CD4-positive, alpha-beta T cell treated with Interleukin-21 for 1 hour (primary cell): Measurements from ENCODE around the gene HOXD3.

Source experiments
- DNase-seq: peaks from one replicate; pipeline ENCODE4 v3.0.0-alpha.2; 2020

HOXD3 gene

DNA sequence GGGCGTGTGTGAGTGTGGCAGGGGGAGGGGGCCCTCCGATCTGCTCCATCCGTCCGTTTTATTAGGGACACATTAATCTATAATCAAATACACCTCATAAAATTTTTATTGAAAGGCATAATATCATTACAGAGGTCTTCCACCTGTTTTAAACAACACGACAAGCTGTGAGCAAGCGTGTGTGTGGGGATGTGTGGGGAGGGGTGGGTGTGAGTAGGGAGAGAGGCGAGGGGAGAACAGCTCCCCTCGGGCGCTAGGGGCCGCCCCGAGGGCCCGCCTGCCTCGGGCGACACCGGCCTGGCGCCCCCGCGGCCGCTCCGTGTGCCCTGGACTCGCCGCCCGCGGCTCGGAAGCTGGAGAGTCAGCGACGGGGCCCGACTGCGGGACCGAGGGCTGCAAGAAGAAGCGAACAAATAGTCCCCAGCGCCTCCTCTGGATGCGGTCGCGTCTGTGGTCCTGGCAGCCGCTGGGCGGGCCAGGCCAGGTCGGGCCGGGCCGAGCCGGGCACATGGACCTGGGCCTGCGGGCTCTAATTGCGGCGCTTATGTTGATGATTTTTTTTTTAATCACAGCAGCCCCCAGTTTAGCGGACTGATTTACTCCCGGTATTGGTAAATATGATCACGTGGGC lies 34.9 kb upstream of the HOXD3 start:
- DNase-seq: no peak

DNA sequence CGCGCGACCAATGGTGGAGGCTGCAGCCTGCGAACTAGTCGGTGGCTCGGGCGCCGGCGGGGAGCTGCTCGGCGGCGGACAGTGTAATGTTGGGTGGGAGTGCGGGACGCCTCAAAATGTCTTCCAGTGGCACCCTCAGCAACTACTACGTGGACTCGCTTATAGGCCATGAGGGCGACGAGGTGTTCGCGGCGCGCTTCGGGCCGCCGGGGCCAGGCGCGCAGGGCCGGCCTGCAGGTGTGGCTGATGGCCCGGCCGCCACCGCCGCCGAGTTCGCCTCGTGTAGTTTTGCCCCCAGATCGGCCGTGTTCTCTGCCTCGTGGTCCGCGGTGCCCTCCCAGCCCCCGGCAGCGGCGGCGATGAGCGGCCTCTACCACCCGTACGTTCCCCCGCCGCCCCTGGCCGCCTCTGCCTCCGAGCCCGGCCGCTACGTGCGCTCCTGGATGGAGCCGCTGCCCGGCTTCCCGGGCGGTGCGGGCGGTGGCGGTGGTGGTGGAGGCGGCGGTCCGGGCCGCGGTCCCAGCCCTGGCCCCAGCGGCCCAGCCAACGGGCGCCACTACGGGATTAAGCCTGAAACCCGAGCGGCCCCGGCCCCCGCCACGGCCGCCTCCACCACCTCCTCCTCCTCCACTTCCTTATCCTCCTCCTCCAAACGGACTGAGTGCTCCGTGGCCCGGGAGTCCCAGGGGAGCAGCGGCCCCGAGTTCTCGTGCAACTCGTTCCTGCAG lies 34.3 kb upstream of the HOXD3 start, which contains the start of gene HOXD9:
HOXD9 (plus strand) TSS at position 37 of the 728 bp plus-strand sequence; CDS start at position 87, 50 bp downstream.
- no peak for DNase-seq

DNA sequence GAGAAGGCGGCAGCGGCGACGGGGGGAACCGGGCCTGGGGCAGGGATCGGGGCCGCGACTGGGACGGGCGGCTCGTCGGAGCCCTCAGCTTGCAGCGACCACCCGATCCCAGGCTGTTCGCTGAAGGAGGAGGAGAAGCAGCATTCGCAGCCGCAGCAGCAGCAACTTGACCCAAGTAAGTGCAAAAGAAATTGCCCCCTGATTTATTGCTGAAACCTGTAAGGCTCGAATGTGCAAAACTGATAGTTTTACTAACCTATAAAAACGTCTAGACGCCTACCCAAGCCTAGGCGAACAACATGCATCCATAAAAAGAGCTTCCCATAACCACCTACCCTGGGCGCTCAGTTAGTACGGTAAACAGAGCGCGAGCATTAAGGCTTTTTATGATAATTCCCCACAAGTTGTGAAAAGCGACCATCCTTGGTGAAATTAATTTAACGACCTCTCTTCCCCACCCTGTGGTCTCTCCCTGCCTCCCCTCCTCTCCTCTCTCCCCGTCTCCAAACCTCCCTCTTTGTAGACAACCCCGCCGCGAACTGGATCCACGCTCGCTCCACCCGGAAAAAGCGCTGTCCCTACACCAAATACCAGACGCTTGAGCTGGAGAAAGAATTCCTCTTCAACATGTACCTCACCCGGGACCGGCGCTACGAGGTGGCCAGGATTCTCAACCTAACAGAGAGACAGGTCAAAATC lies 33.5 kb upstream of the HOXD3 start:
- no peak for DNase-seq

DNA sequence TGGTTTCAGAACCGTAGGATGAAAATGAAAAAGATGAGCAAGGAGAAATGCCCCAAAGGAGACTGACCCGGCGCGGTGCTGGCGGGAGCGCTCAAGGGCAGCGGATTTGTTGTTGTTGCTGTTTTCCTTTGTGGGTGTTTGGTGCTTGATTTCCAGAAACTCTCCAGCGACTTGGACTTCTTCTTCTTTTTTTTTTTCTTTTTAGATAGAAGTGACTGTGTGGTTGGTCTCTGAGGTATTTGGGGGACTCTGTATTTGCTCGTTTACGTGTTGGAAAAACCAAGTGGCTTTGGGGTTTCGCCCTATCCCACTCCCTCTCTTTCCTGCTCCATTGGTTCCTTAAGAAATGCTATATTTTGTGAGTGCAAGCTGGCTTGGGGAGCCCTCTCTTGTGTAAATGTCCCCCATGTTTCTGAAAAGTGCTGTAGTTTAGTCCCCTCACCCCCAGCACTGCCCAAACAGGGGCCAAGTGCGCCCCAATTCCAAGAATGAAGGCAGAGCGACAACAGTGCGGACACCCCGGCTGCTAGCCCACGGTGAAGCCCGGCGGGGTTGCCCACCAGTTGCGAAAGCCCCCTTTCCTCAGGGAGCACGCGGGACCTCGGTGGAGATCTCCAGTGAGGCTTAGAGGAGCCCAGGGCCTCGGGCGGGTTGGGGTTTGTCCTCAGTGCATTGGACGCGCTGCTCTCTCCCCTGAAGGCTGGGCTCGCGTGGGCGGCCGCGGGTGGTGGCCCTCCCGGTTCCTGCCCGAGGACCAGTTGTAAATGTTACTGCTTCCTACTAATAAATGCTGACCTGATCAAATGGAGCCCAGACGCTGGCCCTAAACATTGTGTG lies 32.8 kb upstream of the HOXD3 start:
- DNase-seq: no peak

DNA sequence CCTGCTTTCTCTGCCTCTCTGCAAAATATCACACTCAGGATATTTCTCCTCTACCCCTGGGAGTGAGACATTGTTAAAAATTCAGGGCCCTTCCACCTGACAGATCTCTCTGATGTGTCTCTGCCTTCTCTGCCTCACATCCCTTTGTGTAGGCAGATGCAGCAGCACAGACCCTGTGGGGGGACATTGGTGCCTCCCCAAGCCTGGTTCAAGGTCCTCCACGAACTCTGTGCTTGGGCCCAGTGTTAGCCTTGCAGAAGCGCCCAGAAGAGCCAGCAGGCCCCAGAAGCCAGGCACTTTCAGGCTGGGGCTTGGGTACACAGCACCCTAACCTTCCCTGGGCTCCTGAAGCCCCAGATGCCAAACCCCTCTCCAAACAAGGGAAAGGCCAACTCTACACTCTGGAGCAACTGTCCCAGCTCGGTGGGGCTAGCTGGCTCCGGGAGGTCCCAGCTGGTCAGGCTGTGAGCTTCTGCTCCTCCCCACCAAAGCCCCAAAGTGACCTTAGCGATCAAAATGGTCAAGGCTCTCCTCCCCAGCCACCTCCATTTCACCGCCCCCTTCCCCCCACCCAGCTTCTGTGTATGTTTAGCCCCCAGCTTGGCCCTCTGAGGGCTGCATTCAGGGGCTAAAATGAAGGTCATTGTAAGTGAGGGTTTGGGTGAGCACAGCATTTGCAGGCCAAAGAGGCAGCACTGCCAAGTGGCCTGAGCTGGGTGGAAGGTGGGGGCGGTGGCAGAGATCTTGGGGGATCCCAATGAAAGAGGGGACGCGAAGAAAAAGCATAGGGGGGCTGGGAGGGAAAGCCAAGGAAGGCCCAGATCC lies 31.9 kb upstream of the HOXD3 start:
- no peak for DNase-seq

DNA sequence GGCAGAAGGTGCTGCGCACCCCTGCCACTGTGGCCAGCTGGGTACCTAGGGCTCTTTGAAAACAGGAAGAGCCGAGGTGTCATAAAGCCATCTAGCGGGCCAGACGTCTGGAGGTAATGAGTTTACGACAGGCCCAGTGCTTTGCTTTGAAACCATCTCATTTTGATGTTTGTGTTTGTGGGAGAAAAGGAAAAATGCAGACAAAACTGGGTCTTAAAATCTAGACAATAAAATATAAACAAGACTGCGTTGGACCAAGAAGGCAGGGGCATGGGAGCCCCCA lies 31.4 kb upstream of the HOXD3 start:
- DNase-seq: no peak

DNA sequence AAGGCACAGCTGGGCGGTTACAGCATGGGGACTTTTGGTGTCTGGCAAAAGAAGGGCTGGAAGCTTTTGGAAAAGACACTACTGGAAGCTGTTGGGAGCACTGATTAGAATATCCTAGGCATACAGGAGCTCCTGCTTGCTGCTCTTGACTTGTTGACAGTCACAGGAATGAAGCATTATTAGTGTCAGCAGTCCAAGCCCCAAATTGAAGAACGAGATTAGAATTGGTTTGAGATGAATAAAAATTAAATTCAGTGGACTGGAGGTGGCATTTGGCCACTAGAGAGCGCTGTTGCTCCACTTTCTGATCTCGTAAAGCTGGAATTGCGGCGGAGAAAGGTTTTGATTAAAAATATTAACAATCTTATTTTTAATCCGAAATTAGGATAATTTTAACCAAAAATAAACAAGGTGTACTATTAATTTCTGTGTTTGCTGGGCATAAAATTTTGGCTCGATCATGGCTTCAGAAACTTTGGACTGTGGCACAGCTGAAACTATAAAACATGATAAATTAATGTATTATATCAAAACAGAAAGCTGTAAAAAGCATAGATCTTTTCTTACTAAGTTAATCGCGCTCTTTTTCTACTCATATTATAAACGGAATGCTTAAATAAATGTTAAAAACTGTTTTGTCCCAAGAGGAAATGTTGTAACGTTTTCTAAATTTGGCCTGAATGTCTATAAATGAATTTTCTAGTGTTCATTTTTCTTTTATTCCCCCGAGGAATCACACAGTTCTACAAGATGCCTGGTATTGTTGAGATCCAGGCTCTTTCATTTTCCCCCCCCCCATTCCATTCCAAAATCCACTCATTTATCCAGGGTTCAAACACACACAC lies 30.0 kb upstream of the HOXD3 start:
- DNase-seq: peak; percentile 65

DNA sequence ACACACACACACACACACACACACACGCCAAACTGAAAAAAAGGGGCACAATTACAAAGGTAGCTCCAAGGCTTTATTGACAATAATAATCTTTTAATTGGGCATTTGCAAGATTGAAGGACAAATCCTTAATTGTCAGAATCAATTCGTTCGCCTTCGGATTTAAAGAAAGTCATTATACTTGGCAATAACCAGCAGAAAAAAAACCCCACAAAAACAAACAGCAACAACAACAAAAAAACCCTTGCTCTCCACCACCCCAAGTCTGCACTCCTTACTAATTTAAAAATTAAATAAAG lies 29.4 kb upstream of the HOXD3 start:
- no peak for DNase-seq

DNA sequence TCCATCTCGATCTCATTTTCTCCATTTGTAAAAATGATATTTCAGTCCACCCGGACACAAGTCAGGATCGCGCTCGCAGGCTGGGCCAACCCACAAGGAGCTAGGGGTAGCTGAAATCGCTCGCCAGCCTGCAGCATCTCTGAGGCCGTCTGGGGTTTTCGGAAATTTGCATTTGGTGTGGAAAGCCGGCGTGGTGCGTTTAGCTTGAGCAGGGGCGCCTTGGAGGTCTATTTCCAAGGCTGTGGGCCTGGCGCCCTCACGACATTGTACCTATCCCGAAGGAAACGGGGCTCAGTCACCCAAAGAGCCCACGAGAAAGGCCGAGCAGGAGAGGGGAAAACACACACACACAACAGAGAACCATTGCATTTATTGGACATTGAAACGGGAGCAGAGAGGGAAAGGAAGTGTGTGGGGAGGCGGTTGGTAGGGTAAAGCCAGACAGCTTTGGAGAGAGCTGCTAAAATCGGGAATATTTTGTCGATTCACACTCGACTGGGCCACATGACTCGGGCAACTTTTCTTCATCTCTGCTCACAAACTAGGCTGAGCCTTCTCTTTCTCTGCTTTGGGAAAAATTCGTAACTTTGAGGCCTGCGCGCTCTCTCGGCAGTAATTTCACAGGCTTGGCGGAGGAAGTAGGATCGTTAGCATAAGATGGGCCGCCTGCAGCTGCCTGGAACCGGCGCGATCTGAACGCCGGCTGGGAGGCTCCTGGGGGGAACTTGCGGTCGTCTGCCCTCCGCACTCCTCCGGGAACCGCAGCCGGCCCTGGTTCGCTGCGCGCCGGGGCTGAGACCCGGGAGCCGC lies 28.7 kb upstream of the HOXD3 start:
- no peak for DNase-seq

DNA sequence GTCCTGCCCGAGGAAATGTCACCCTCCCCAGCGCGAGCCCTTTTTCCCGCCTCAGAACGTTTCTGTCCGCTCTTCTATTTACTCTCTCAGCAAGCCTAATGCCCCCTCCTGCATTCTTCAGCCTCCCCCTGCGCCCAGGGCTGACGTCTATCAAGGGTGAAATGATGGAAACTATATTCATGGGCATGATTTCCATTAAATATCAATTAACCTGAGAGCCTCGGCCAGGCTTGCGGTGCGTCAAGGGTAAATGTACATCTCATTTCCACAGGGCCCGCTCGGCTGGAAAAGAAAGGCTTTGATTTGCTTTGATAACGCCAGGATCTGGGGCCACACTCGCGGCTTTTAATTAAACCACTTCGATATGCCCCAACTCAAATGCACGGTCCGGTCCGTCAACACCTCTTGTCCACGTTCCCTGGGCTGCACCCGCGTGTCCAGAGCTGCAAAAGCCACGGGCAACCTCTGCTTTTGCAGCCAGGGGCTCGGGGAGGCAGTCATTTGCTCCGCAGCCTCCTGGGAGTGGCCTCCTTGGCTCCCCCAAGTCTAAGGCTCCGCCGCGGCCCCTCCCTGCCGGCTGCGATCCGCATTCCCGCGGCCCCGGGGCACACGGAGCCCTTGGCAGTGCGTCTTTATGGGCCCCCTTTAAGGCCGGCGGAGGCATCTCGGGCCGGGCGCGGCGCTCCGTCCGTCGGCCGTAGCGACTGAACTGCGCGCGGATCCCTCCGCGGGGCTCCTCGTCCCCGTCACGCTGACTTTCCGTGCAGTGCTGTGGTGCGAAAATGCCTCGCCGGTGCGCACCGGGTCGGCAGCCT lies 27.9 kb upstream of the HOXD3 start, which contains the start of gene HOXD8:
HOXD8 (plus strand) TSS at position 724 of the 815 bp plus-strand sequence. CDS start 662 bp downstream, outside the sequence.
- no peak for DNase-seq

DNA sequence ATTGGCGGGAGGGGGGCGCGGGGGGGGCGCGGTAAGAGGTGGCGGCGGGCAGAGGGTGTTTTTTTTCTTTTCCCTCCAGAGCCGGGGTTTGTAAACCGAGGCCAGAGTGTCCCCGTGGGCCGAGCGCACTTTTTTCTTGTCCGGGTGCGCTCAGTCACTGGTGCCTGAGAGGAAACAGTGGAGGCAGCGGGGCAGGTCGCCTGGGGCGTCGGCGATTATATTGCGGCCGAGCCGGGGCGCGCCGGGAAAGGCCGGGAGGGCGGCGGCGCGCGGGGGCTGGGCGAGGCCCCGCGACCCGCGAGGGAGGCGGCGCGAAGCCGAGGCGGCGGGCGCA lies 27.3 kb upstream of the HOXD3 start:
- no peak for DNase-seq

DNA sequence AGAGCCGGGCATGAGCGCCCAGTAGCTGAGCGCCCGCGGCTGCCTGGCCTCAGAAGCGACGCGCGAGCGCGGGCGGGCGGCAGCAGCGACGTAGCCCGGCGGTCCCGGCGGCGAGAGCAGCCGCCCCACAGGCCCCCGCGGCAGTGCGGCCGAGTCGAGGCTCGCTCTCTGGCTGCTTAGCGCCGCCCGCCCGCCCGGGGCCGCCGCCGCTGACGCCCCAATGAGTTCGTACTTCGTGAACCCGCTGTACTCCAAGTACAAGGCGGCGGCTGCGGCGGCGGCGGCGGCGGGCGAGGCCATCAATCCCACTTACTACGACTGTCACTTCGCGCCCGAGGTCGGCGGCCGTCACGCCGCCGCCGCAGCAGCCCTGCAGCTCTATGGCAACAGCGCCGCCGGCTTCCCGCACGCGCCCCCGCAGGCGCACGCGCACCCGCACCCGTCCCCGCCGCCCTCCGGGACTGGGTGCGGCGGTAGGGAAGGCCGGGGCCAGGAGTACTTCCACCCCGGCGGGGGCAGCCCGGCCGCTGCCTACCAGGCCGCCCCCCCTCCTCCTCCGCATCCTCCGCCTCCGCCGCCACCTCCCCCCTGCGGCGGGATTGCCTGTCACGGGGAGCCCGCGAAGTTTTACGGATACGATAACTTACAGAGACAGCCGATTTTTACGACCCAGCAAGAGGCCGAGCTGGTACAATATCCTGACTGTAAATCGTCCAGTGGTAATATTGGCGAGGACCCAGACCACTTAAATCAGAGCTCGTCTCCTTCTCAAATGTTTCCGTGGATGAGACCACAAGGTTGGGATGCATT lies 26.8 kb upstream of the HOXD3 start:
- no peak for DNase-seq

DNA sequence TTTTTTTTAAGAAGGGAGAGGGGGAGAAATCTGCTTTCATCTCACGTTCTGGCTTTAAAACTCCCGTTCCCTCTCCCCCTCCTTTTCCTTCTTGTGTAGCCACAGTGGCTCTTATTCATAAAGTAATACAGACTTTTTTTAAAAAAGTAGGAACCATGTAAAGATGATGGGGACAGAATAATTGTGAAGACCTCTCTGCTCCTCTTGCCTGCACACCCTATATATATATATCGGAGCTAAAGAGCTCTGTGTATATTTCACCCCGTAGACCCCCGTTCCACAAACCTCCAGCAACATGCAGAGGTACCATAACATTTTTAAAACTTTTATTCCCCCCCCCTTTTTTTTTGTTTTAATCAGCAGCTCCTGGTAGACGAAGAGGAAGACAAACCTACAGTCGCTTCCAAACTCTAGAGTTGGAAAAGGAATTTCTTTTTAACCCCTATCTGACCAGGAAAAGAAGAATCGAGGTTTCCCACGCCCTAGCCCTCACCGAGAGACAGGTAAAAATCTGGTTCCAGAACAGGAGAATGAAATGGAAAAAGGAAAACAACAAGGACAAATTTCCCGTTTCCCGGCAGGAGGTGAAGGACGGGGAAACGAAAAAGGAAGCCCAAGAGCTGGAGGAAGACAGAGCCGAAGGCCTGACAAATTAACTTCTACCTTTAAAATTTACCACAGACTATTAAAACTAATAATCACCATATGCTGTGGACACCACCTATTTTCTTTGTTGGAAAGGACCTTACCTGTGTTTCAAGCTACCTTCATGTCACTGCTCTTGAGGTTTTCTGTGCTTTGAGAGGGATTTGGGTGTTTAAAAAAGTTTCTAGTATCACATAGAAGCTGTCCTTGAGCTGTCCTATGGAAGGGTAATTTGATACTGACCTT lies 25.9 kb upstream of the HOXD3 start:
- DNase-seq: no peak

DNA sequence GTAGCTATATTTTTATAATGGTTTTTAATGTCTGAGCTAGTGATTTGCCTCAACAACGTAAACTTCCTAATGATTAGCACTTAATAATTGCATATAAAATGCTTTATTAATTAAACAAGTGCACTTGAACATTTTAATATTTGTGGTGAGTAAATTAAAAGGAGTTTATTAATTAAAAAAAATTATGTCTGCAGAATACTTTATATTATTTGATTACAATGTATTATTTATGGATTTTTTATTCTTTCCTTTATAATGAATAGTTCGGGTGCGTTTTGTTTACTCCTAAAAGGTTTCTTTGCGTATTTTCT lies 25.3 kb upstream of the HOXD3 start:
- DNase-seq: no peak

DNA sequence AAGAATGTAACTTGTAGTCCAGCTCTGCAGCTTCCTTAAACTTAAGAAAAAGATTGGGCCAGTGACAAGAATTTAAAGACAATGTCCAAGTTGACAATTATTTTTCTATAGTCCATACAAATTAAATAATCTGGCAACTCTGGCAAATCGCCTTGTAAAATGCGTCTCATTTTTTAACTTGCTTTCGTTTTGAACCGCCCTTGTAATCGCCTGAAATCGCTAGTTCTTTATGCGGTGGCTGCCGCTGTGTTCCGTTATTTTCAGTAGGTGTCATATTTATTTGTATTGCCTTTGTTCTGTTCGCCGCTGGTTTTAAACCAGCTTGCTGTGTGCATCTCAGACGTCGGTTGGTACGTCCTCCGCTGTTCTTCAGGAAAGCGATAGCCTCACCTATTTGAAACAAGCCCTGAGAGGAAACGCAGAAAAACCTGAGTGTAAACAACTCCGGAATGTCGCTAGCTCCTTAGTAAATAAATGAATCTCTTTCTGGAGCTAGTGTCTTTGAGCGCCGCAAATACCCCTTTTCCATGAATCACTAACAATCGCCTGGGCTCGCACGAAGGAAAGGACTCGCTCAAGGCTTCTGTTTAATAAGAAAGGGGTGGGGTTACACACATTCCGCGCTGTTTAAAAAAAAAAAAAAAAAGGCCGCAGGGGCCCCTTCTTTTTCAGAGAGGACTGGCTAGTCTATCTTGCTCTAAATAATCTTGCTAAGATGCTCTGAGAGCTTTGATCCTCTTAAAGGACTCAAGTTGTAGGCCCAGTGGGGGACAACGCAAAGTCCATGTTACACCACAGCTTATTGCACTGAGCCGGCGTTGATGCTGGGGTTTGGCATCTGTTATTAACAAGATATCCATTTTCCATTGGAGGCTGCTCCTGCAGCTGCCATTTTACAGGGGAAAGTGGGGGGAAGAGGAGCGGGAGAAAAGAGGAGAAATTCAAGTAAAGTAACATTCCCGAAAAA lies 24.6 kb upstream of the HOXD3 start:
- DNase-seq: no peak

DNA sequence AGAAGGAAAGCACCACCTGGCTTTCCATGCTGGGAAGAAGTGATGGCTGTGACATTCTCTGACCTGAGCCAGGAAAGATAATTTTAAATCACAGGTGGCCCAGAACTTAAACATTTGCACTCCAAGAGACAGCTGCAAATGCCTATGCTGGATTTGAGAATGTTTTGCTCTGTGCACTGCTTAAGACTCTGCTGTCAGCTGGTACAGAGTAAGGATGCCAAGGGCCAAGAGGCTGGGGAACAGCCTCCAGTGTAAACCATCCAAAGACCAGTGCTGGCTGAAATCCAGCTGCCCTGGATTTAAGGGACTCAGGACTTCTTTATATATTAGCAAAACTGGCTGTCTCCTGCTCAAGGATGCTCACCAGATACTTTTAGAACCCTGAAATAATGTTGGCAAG lies 23.7 kb upstream of the HOXD3 start:
- no peak for DNase-seq

DNA sequence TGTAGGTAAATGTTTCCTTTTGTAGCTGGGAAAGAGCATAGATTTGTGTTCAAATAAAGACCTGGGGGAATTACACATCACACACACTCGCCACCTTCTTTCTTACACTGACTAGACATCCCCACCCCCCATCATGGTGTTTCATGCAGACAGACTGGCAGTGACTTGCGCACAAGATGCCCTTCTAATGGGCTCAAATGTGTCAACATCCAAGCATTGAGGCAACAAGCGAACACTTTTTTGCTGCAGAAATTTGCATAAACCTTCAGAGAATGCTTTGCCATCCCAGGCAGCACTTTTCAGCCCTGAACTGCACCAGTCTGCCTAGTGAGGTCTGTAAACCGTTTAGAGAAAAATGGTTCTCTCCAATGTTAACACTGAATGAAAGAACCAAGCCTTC lies 23.1 kb upstream of the HOXD3 start:
- DNase-seq: no peak
